Esophagus muscularis mucosa (tissue), 3 donors: ENCODE measurements around the gene TPM4.

Experiments
- POLR2A ChIP-seq: fragments of 450-650 bp; IDR thresholded peaks from one replicate; pipeline ENCODE4 v1.6.1; 2017; ENCODE audit warnings: antibody characterized with exemption, moderate library complexity, mild to moderate bottlenecking, low read depth
- TF ChIP-seq, protein P1 (sequence below), 3 experiments: fragments of 200-600 bp in 2 of 3; fragments of 450-650 bp in 1 of 3; sonication (generic) in 2 of 3; IDR thresholded peaks; one replicate each; pipeline ENCODE4 v1.5.1; 2017 to 2019; ENCODE audit warnings: antibody characterized with exemption in 3 of 3, mild to moderate bottlenecking in 2 of 3, moderate library complexity in 1 of 3

DNA sequence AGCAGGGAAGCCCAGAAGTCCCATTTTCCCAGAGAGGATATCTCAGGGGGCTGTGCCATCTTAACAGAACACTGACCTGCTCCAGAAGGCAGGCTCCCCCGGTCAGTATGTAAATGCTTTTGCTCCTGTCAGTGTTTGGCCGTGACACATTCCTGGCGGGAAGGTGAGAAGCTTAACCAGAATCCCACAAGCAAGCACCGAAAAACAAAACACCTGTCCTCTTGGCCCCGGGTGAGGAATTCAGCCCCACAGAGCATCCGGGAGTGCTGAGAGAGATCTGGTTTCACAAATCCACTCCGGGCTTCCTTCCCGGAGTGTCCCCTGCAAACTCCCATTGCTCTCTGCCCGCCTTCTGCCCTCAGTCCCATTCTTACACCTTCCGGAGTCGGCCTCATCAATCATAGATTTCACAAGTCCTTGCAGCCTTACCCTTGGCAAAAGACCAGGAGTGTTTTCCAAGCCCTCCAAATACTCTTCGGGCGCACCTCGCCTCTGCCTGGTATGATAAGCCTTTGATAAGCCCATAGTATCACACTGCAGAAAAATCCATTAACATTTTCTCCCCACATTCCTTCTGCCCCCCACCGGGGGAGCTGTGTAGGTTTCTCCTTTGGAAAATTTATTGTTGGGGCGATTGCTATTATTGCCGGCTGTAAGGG, 12.2 kb downstream of the TPM4 start:
- TF ChIP-seq, protein P1, sequence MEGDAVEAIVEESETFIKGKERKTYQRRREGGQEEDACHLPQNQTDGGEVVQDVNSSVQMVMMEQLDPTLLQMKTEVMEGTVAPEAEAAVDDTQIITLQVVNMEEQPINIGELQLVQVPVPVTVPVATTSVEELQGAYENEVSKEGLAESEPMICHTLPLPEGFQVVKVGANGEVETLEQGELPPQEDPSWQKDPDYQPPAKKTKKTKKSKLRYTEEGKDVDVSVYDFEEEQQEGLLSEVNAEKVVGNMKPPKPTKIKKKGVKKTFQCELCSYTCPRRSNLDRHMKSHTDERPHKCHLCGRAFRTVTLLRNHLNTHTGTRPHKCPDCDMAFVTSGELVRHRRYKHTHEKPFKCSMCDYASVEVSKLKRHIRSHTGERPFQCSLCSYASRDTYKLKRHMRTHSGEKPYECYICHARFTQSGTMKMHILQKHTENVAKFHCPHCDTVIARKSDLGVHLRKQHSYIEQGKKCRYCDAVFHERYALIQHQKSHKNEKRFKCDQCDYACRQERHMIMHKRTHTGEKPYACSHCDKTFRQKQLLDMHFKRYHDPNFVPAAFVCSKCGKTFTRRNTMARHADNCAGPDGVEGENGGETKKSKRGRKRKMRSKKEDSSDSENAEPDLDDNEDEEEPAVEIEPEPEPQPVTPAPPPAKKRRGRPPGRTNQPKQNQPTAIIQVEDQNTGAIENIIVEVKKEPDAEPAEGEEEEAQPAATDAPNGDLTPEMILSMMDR (IDR thresholded peaks at IDR 0.05), result peak in 1 of 3 experiments; percentile 4
- no peak for TF ChIP-seq POLR2A
